VCaP (cell line): Measurements from ENCODE around the gene EFTUD2.

Source experiments
- H3K27ac ChIP-seq: fragments of 450-650 bp; 2 replicates; pipeline ENCODE4 v1.5.1; 2017
- TF ChIP-seq, protein P1 (sequence below): fragments of 450-650 bp; conservative IDR thresholded peaks from 2 replicates; pipeline ENCODE4 v1.5.1; 2017; ENCODE audit warnings: mild to moderate bottlenecking, moderate library complexity

EFTUD2 gene

DNA sequence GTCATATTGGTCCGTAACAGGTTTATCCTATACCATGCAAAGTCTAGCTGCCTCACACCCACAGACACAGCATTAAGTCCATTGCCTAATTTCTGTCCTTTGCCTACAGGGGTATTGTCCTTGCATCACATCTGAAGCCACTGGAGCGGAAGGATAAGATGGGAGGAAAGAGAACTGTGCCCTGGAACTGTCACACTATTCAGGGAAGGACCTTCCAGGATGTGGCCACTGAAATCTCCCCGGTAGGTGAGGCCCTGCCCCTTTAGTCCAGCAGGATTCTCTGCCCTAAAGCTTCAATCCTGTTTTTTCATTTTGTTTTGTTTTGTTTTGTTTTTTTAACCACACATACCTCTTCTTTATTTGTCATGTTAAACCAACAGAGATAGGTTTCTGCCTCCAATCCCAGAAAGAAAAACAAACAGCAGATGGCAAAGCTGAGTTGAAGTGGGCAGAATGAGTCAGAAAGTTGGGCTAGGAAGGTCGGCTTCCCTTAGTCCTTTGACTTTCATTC lies 2.2 kb upstream of the EFTUD2 start:
- TF ChIP-seq, protein P1, sequence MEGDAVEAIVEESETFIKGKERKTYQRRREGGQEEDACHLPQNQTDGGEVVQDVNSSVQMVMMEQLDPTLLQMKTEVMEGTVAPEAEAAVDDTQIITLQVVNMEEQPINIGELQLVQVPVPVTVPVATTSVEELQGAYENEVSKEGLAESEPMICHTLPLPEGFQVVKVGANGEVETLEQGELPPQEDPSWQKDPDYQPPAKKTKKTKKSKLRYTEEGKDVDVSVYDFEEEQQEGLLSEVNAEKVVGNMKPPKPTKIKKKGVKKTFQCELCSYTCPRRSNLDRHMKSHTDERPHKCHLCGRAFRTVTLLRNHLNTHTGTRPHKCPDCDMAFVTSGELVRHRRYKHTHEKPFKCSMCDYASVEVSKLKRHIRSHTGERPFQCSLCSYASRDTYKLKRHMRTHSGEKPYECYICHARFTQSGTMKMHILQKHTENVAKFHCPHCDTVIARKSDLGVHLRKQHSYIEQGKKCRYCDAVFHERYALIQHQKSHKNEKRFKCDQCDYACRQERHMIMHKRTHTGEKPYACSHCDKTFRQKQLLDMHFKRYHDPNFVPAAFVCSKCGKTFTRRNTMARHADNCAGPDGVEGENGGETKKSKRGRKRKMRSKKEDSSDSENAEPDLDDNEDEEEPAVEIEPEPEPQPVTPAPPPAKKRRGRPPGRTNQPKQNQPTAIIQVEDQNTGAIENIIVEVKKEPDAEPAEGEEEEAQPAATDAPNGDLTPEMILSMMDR: no peak
- H3K27ac ChIP-seq: no peak overlapping the region

DNA sequence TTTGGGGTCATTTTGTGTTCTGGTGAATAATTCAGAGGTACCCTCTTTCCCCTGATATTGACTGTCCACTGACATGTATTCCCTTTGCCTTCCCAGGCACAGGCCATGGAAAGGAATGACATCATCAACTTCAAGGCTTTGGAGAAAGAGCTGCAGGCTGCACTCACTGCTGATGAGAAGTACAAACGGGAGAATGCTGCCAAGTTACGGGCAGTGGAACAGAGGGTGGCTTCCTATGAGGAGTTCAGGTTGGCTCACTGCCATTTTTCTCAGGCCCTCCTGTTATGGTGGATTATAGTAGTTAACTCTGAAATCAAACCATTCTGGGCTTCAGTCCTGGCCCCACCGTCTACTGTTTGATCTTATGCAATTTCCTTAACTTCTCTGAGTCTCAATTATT lies 1.6 kb upstream of the EFTUD2 start:
- H3K27ac ChIP-seq: no peak overlapping the region
- TF ChIP-seq, protein P1: no peak

- TF ChIP-seq, protein P1: no peak
- peak overlapping the region; percentile 98 for H3K27ac ChIP-seq
Measured at GRCh38 chr17:44898768-44899073, 524 bp downstream of the EFTUD2 start.

DNA sequence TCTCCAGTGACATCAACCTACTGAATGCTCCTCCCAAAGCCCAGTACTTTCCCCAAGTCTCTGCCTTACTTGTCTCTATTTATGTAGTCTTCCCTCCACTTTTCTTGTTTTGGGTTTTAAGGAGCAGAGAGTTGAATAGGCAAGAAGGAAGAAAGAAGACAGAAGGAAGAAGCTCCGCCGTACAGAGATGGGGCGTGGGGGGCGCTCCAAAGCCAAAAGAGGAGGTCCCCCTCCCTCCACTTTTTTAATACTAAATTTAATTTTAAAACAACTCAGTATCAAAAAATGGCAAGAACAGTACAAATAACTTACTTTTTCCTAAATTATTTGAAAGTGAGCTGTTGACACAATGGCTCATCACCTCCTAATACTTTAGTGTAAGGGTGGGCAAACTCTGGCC lies 4.6 kb downstream of the EFTUD2 start:
- TF ChIP-seq, protein P1: no peak
- H3K27ac ChIP-seq: no peak overlapping the region

- no peak overlapping the region for H3K27ac ChIP-seq
- TF ChIP-seq, protein P1: no peak
Measured at GRCh38 chr17:44892250-44892649, 7.0 kb downstream of the EFTUD2 start.

GRCh38 chr17:44889003-44889402 lies 10.2 kb downstream of the EFTUD2 start:
- TF ChIP-seq, protein P1: no peak
- no peak overlapping the region for H3K27ac ChIP-seq

- TF ChIP-seq, protein P1: no peak
- H3K27ac ChIP-seq: no peak overlapping the region
Measured at GRCh38 chr17:44887971-44888954, 11.0 kb downstream of the EFTUD2 start.
